ENCODE measurements around the gene GABRA1.

Gene GABRA1

GRCh38 chr5:161851691-161852299, 3.9 kb downstream of the GABRA1 start:
- DNase-seq = no peak
- H3K36me3 ChIP-seq = no peaks in the 10 kb centered on the region
- H3K27me3 ChIP-seq = no peaks in the 10 kb centered on the region
- peak; percentile 41; the same call in 1 of the 2 replicates for TF ChIP-seq CTCF (IDR thresholded peaks at IDR 0.05; ENCODE audit: low read depth, low read length)
- H3K4me3 ChIP-seq (ENCODE audit: low read depth, low read length) = no peak overlapping the region
- H3K9me3 ChIP-seq = no peaks in the 10 kb centered on the region
- peaks cover 17% of the 10 kb centered on the region for H3K4me1 ChIP-seq

- TF ChIP-seq CTCF (IDR thresholded peaks at IDR 0.05; ENCODE audit: low read depth, low read length) = no peak
- DNase-seq = no peak
- no peaks in the 10 kb centered on the region for H3K9me3 ChIP-seq
These were observed 9.4 kb downstream of the GABRA1 start for GRCh38 chr5:161857358-161857757.

GRCh38 chr5:161863259-161863658, 15.3 kb downstream of the GABRA1 start:
- no peak for TF ChIP-seq CTCF (IDR thresholded peaks at IDR 0.05; ENCODE audit: low read depth, low read length)
- Histone ChIP-seq H3K9me3 (no peaks in the 10 kb centered on the region), H3K4me3 (ENCODE audit: low read depth, low read length) (no peak overlapping the region), H3K27me3 (no peaks in the 10 kb centered on the region), H3K36me3 (no peaks in the 10 kb centered on the region), H3K4me1 (no peaks in the 10 kb centered on the region)
- DNase-seq = no peak

More at GRCh38 chr5:161857358-161857757, 9.4 kb downstream of the GABRA1 start:
- H3K4me1 ChIP-seq = peaks cover 11% of the 10 kb centered on the region
- no peaks in the 10 kb centered on the region for H3K27me3 ChIP-seq
- no peaks in the 10 kb centered on the region for H3K36me3 ChIP-seq
- no peak overlapping the region for H3K4me3 ChIP-seq (ENCODE audit: low read depth, low read length)

GRCh38 chr5:161863811-161864210, 15.9 kb downstream of the GABRA1 start:
- TF ChIP-seq CTCF (IDR thresholded peaks at IDR 0.05; ENCODE audit: low read depth, low read length) = no peak
- no peak overlapping the region for H3K4me3 ChIP-seq (ENCODE audit: low read depth, low read length)
- H3K9me3 ChIP-seq = no peaks in the 10 kb centered on the region

GRCh38 chr5:161865510-161865909, 17.6 kb downstream of the GABRA1 start:
- Histone ChIP-seq H3K36me3 (no peaks in the 10 kb centered on the region), H3K4me3 (ENCODE audit: low read depth, low read length) (no peak overlapping the region), H3K4me1 (no peaks in the 10 kb centered on the region; the same call in 1 of the 2 replicates), H3K9me3 (no peaks in the 10 kb centered on the region), H3K27me3 (no peaks in the 10 kb centered on the region)
- no peak for TF ChIP-seq CTCF (IDR thresholded peaks at IDR 0.05; ENCODE audit: low read depth, low read length)
- no peak for DNase-seq

More at GRCh38 chr5:161863811-161864210, 15.9 kb downstream of the GABRA1 start:
- Histone ChIP-seq H3K27me3 (no peaks in the 10 kb centered on the region), H3K4me1 (no peaks in the 10 kb centered on the region; the same call in 1 of the 2 replicates), H3K36me3 (no peaks in the 10 kb centered on the region)
- no peak for DNase-seq

GRCh38 chr5:161889971-161890370, 42.1 kb downstream of the GABRA1 start:
- Histone ChIP-seq H3K27me3 (no peaks in the 10 kb centered on the region), H3K4me1 (no peaks in the 10 kb centered on the region), H3K9me3 (no peaks in the 10 kb centered on the region), H3K4me3 (ENCODE audit: low read depth, low read length) (no peak overlapping the region), H3K36me3 (no peaks in the 10 kb centered on the region)
- TF ChIP-seq CTCF (IDR thresholded peaks at IDR 0.05; ENCODE audit: low read depth, low read length) = no peak
- no peak for DNase-seq
